Upper lobe of right lung (tissue), 1 donor: ENCODE results near the gene KRT40. TPM values are rescaled to one million over a fixed set of nuclear protein-coding genes. Genes with fewer than 3 reads are reported as not detected.

Experiments
- ATAC-seq: fragments of 200-7000 bp; cut with Tn5 transposase; one replicate; pipeline ENCODE4 v1.9.1; 2020; ENCODE audit warnings: mild to moderate bottlenecking, moderate library complexity
- DNase-seq: peaks from one replicate; pipeline ENCODE4 v3.0.0-alpha.2; 2020
- H3K27ac ChIP-seq: fragments of 200-600 bp; one replicate; pipeline ENCODE4 v1.8.0; 2022
- H3K27me3 ChIP-seq: fragments of 200-600 bp; one replicate; pipeline ENCODE4 v1.8.0; 2022; ENCODE audit warnings: mild to moderate bottlenecking
- H3K36me3 ChIP-seq: fragments of 200-600 bp; one replicate; pipeline ENCODE4 v1.8.0; 2022
- H3K4me1 ChIP-seq: fragments of 200-600 bp; one replicate; pipeline ENCODE4 v1.8.0; 2022
- H3K4me3 ChIP-seq: fragments of 200-600 bp; one replicate; pipeline ENCODE4 v1.8.0; 2022; ENCODE audit warnings: mild to moderate bottlenecking
- H3K9me3 ChIP-seq: fragments of 200-600 bp; one replicate; pipeline ENCODE4 v1.8.0; 2022
- CTCF ChIP-seq: fragments of 200-600 bp; IDR thresholded peaks from one replicate; pipeline ENCODE4 v1.8.0; 2022; ENCODE audit warnings: antibody characterized with exemption
- intact Hi-C: fragments of 100-400 bp; cut with DNase I; formaldehyde crosslinking; loops from one replicate; pipeline ENCODE4 v1.11.0; 2022
- total RNA-seq: library from RNA; stranded (reverse); fragmentation: NEBNext Ultra II Directional; extraction: Animal tissue kit (Norgen Biotek cat#: 25700); gene quantifications from one replicate; pipeline ENCODE4 v1.2.1, GENCODE V29; 2021
- donor health status: DM: no; HTN: yes; CAD: no; lungs with severe emphysema.

The KRT40 gene
- total RNA-seq, 1 donor from 2014 or later = not detected

- no peak for ATAC-seq
- TF ChIP-seq CTCF = no peak
- intact Hi-C loops = no loop called here
- Histone ChIP-seq H3K36me3 (no peaks in the 10 kb centered on the region), H3K4me1 (no peaks in the 10 kb centered on the region), H3K27ac (no peak overlapping the region), H3K9me3 (no peaks in the 10 kb centered on the region), H3K4me3 (no peak overlapping the region), H3K27me3 (no peaks in the 10 kb centered on the region)
- no peak for DNase-seq
Observed at GRCh38 chr17:41012326-41013120, 28.4 kb upstream of the KRT40 start.

GRCh38 chr17:41010441-41010840 is 26.3 kb upstream of the KRT40 start:
- H3K9me3 ChIP-seq = no peaks in the 10 kb centered on the region
- DNase-seq (no peak), ATAC-seq (no peak)
- TF ChIP-seq CTCF = no peak
- H3K36me3 ChIP-seq = no peaks in the 10 kb centered on the region
- intact Hi-C loops = no loop called here
- H3K4me3 ChIP-seq = no peak overlapping the region
- no peaks in the 10 kb centered on the region for H3K4me1 ChIP-seq
- no peaks in the 10 kb centered on the region for H3K27me3 ChIP-seq
- no peak overlapping the region for H3K27ac ChIP-seq

- ATAC-seq (no peak), DNase-seq (no peak)
- H3K27ac ChIP-seq = no peak overlapping the region
- no peak overlapping the region for H3K4me3 ChIP-seq
- no peak for TF ChIP-seq CTCF
- no peaks in the 10 kb centered on the region for H3K9me3 ChIP-seq
- H3K27me3 ChIP-seq = no peaks in the 10 kb centered on the region
- H3K36me3 ChIP-seq = no peaks in the 10 kb centered on the region
- no peaks in the 10 kb centered on the region for H3K4me1 ChIP-seq
- intact Hi-C loops = no loop called here
Observed at GRCh38 chr17:41009936-41010335, 25.8 kb upstream of the KRT40 start.

GRCh38 chr17:41009301-41009760 is 25.2 kb upstream of the KRT40 start:
- no peak overlapping the region for H3K27ac ChIP-seq
- H3K9me3 ChIP-seq = no peaks in the 10 kb centered on the region
- ATAC-seq = peak; percentile 69
- no peaks in the 10 kb centered on the region for H3K36me3 ChIP-seq
- no peak for TF ChIP-seq CTCF
- intact Hi-C loops = no loop called here
- H3K4me1 ChIP-seq = no peaks in the 10 kb centered on the region
- H3K4me3 ChIP-seq = no peak overlapping the region
- no peaks in the 10 kb centered on the region for H3K27me3 ChIP-seq
- DNase-seq = no peak

- no peaks in the 10 kb centered on the region for H3K36me3 ChIP-seq
- H3K4me3 ChIP-seq = no peak within 1 kb of the TSS
- H3K27ac ChIP-seq = no peak within 1 kb of the TSS
- no peaks in the 10 kb centered on the region for H3K4me1 ChIP-seq
- ATAC-seq = no peak
- intact Hi-C loops = no loop called here
- H3K27me3 ChIP-seq = no peaks in the 10 kb centered on the region
- no peaks in the 10 kb centered on the region for H3K9me3 ChIP-seq
- DNase-seq = peak; percentile 49
- TF ChIP-seq CTCF = no peak
Observed at GRCh38 chr17:41008811-41009210, 24.7 kb upstream of the KRT40 start, which contains the start of gene KRTAP3-1. TSS of gene KRTAP3-1 (minus strand) at chr17:41009128. CDS start at chr17:41009074, 54 bp downstream.
